ENCODE data around the gene COPZ2. TPM values are rescaled to one million over a fixed set of nuclear protein-coding genes. Genes with fewer than 3 reads are reported as not detected.
"Not testable (repeated sequence)": the region's sequence is repeated elsewhere in the genome, so short reads cannot be mapped to it uniquely, and the experiment has no call there.

Gene COPZ2
- total RNA-seq, 1 donor from 2014 or later: 50.6 TPM

GRCh38 chr17:47989700-47990099 is 47.9 kb downstream of the COPZ2 start:
- no peak for TF ChIP-seq CTCF (IDR thresholded peaks at IDR 0.05; ENCODE audit: borderline replicate concordance)
- intact Hi-C loops (cut with micrococcal nuclease): no loop called here
- Histone ChIP-seq H3K4me3 (no peak overlapping the region), H3K27me3 (ENCODE audit: low read depth) (no peaks in the 10 kb centered on the region), H3K27ac (replicated peaks) (no peak overlapping the region), H3K36me3 (no peaks in the 10 kb centered on the region), H3K9me3 (replicated peaks) (no peaks in the 10 kb centered on the region), H3K4me1 (peaks cover 26% of the 10 kb centered on the region)
- no peak for DNase-seq

GRCh38 chr17:47989159-47989558 is 48.4 kb downstream of the COPZ2 start:
- no peaks in the 10 kb centered on the region for H3K27me3 ChIP-seq (ENCODE audit: low read depth)
- no peaks in the 10 kb centered on the region for H3K36me3 ChIP-seq
- H3K4me1 ChIP-seq: peaks cover 31% of the 10 kb centered on the region
- no peak overlapping the region for H3K4me3 ChIP-seq
- no peak for TF ChIP-seq CTCF (IDR thresholded peaks at IDR 0.05; ENCODE audit: borderline replicate concordance)
- no peak for DNase-seq
- intact Hi-C loops (cut with micrococcal nuclease): no loop called here
- H3K9me3 ChIP-seq (replicated peaks): no peaks in the 10 kb centered on the region
- H3K27ac ChIP-seq (replicated peaks): no peak overlapping the region

GRCh38 chr17:47988445-47988844 is 49.2 kb downstream of the COPZ2 start:
- H3K9me3 ChIP-seq (replicated peaks); H3K4me3 ChIP-seq; H3K36me3 ChIP-seq; DNase-seq; H3K27me3 ChIP-seq (ENCODE audit: low read depth); intact Hi-C loops (cut with micrococcal nuclease); H3K27ac ChIP-seq (replicated peaks): not testable (repeated sequence)
- peaks cover 37% of the 10 kb centered on the region for H3K4me1 ChIP-seq

GRCh38 chr17:47987240-47987835 is 50.3 kb downstream of the COPZ2 start:
- DNase-seq: no peak
- Histone ChIP-seq H3K36me3 (peaks cover 8% of the 10 kb centered on the region), H3K4me3 (no peak overlapping the region), H3K4me1 (peaks cover 36% of the 10 kb centered on the region), H3K27me3 (ENCODE audit: low read depth) (no peaks in the 10 kb centered on the region), H3K9me3 (replicated peaks) (no peaks in the 10 kb centered on the region), H3K27ac (replicated peaks) (peak overlapping the region; percentile 27)
- intact Hi-C loops (cut with micrococcal nuclease): no loop called here
- no peak for TF ChIP-seq CTCF (IDR thresholded peaks at IDR 0.05; ENCODE audit: borderline replicate concordance)

GRCh38 chr17:47986520-47986919 is 51.1 kb downstream of the COPZ2 start:
- peaks cover 16% of the 10 kb centered on the region for H3K36me3 ChIP-seq
- H3K4me3 ChIP-seq: no peak overlapping the region
- no peaks in the 10 kb centered on the region for H3K27me3 ChIP-seq (ENCODE audit: low read depth)
- no peak for DNase-seq
- TF ChIP-seq CTCF (IDR thresholded peaks at IDR 0.05; ENCODE audit: borderline replicate concordance): no peak
- no peak overlapping the region for H3K27ac ChIP-seq (replicated peaks)
- intact Hi-C loops (cut with micrococcal nuclease): no loop called here
- peaks cover 30% of the 10 kb centered on the region for H3K4me1 ChIP-seq
- no peaks in the 10 kb centered on the region for H3K9me3 ChIP-seq (replicated peaks)

- DNase-seq: no peak
- peak overlapping the region; percentile 72 for H3K27ac ChIP-seq (replicated peaks)
- no peaks in the 10 kb centered on the region for H3K9me3 ChIP-seq (replicated peaks)
- H3K4me3 ChIP-seq: no peak overlapping the region
- H3K4me1 ChIP-seq: peaks cover 30% of the 10 kb centered on the region
- TF ChIP-seq CTCF (IDR thresholded peaks at IDR 0.05; ENCODE audit: borderline replicate concordance): no peak
- no peaks in the 10 kb centered on the region for H3K27me3 ChIP-seq (ENCODE audit: low read depth)
- H3K36me3 ChIP-seq: peaks cover 44% of the 10 kb centered on the region
- intact Hi-C loops (cut with micrococcal nuclease): no loop called here
Measured at GRCh38 chr17:47983492-47984223, 53.9 kb downstream of the COPZ2 start.

Measured in left ventricle myocardium inferior (tissue), 1 donor.